DMS53 (cell line): Measurements from ENCODE around the gene NDNF.
A peak's percentile ranks its signal among the peaks of the same experiment; 100 is the strongest.

Source experiments
- DNase-seq: peaks from one replicate; lab custom pipeline; 2025; lab: John Stamatoyannopoulos, UW

Gene NDNF

DNA sequence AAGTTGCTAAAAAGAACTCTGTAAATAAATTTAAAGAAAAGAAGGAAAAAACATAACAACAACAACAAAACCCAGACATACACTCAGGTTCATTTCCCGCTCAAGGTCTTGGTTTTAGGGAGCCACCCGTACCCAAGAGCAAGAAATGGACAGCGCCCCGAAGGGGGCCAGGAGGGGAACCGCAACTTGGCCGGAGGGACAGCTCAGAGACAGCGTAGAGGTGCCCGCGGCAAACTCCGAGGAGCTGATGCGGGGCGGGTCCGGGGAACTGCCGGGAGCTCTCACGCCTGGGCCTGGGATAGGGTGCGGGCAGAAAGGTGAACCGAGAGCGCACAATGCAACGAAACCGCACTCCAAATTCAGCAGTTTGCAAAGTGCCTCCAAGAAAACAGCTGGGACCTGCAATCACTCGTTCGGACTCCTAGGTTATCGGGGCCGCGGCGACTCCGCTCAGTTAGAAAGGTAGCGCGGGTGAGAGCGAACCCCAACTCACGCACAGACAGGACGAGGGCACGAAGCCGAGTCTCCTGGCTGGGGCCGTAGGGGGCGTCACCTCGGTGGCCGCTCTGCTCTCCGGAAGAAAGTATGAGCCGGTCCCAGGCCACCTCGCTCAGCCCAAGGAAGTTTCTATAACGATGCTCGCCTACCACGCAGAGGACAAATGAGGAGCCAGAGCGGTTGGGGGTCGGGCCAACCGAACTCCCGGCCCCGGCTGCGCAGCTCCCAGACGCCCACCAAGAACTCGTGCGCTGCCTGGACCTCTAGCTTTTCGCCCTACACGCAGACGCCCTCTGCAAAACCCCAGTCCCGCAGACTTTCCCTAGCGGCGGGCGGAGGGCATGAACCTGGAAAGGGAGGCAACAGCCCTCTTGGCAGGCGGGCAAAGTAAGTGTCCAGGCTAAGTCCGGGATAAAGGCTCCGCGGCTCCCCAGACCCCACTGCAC is 1.4 kb downstream of the NDNF start:
- DNase-seq: peak; percentile 80

DNA sequence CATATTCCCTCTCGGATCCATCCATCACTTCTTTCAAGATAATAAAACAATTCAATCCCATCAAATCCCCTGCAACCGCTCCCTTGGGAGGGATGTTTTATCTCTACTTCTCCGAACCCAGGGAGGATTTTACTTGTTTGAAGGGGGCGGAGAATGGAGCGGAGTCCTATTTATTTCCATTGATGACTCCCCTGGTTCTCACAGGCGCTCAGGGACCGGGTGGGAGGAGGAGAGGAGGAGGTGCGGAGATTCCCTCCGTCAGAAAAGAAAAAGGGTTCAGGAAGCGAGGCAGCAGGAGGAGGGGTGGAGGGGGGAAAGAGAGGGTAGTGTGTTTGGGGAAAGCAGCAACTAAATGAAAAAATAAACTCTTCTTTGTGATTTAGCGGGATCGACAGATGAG is 2.1 kb downstream of the NDNF start:
- DNase-seq: peak; percentile 22

- DNase-seq: no peak
These were observed 2.9 kb downstream of the NDNF start for GRCh38 chr4:121069430-121069829.

DNA sequence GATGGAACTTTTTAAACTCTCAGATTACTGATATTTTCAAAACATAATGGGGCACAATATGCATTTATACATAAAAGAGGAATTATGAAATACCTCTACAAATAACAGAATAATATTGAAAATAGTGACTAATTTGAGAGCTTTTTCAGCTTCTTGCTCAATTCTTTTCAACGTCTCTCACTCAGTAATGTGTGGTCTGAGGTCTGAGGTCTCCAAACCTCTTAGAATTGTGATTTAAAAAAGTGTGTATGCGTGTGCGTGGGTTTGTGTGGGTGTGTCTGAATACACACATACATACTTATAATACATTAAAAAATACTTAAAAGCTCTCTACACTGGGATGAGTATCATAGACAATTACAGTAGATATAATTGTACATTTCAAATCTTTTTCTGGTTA is 7.9 kb downstream of the NDNF start:
- no peak for DNase-seq

DNA sequence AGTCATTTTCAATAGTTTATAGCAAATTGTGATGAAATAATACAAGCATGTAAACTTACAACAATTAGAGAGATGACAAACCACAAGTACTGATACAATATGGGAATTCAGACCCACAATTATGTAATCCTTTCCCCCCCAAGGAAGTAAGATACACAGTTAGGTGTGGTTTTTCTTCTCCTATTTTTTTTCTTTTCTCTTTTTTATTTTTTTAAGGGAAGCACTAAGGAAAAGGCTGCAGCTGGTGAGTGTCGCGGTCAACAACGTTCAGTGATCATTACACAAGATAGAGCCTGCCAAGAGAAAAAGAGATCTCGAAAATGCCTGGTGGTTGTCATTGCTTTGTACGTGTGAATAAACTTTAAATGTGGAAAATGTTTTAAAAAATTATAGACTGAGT is 9.8 kb downstream of the NDNF start:
- no peak for DNase-seq

- DNase-seq: no peak
These were observed 10.5 kb downstream of the NDNF start for GRCh38 chr4:121061861-121062260.

DNA sequence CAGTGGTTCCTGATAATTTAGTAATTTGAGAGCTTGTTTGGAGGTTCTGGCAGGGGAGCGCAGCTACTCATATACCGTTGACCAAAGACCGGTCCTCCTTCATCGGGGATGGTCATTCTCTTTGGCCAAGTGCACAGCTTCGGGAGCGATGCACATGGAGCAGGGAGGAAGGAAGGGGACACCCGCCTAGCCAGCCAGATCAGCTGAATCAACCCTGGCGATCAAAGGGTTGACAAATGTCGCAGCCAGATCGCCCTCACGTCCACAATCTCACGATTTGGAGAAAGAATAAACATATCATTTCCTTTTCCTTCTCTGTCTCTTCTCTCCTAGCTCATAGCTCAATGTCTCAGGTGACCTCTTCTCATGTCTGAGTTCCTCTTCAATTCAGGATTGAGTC is 11.1 kb downstream of the NDNF start:
- DNase-seq: no peak

GRCh38 chr4:121057466-121057922 is 14.8 kb downstream of the NDNF start:
- DNase-seq: peak; percentile 32

DNA sequence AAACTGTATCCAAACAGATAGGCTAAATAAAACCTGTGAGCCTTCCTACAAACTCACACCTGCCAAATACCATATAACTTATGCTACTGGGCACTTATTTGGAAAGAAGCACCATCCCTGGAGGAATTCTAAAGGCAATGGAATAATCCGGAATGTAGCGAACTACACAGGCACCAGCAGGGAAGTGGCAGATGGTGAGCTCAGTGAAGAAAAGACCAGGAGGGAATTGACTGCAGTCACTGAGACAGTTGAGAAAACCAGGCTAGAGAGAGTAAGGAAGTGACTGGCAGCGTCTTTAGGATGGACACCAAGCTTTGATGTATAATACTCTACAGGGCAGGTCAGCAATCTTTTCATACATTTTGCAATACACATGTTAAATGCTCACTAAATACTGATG is 16.3 kb downstream of the NDNF start:
- DNase-seq: no peak

GRCh38 chr4:121054373-121054772 is 18.0 kb downstream of the NDNF start:
- no peak for DNase-seq

- DNase-seq: no peak
These were observed 18.7 kb downstream of the NDNF start for GRCh38 chr4:121053601-121054143.

DNA sequence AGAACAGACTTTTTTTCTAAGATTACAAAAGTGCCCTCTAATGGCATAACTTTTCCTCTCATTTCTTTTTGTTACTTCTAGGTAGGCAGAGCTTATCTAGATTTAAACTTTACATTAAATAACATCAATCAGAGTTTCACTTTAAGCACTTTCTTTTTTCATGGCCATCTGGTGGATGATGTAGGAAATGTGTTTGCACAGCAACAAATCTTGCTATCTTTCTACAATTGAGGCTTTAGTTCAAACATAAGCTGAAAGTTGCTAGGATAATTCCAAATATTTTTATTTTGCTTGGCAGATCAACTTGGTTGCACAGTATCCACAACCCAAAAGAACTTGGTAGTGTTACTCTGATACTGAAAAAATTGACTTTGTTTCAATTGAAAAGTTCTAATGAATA is 22.0 kb downstream of the NDNF start:
- peak; percentile 42 for DNase-seq

GRCh38 chr4:121049072-121049599 is 23.2 kb downstream of the NDNF start:
- peak; percentile 19 for DNase-seq

- no peak for DNase-seq
These were observed 24.2 kb downstream of the NDNF start for GRCh38 chr4:121048165-121048564.

DNA sequence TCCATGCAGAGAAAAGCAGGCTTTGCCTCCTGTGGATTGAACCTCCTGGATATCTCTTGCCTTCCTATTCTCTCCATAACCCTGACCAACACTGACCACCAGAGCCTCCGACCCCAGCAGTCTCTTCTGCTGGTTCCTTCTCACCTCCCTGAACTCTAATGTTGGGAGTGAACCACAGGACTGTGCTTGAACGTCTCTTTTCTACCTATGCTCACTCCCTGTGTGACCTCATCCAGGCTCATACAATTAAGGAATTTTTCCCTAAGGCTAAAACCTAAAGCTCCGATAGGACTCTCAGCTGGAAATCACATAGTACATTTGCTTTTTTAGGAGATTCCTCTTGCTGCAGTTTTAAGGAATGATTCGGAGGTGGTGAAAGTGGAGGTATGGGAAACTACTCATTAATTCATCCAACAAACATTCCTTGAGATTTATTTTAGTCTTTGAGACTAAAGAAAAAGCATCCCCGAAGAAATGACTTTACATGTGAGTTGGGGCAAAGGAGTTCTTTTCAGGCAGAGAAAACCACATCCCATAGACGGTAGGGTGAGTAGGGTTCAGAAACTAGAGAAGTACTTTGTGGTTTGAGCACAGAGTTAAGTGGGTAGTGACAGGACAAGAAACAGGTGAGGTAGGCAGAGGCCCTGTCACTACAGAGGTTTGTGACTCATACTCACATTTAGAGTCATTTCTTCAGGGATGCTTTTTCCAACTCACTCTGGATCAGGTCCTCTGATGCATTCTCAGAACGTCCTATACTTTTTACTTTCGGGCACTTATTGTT is 30.8 kb downstream of the NDNF start:
- DNase-seq: peak; percentile 7

DNA sequence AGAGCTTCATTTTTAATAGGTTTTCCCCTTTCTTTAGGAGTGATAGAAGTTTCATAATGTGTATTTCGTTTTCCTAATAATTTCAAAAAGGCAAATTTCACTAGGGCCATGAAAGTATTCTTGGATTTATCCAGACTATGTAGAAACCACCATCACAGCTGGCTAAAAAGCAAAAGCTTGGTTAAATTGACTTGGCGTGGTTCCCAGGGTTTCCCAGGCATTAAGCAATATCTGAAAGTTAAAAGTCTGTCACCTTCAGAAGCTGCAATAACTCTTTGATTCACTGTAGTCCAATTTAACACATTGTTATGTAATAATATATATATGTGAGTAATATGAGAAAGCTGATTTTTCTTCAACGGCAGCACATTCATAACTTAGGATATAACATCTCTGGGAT is 38.3 kb downstream of the NDNF start:
- no peak for DNase-seq

DNA sequence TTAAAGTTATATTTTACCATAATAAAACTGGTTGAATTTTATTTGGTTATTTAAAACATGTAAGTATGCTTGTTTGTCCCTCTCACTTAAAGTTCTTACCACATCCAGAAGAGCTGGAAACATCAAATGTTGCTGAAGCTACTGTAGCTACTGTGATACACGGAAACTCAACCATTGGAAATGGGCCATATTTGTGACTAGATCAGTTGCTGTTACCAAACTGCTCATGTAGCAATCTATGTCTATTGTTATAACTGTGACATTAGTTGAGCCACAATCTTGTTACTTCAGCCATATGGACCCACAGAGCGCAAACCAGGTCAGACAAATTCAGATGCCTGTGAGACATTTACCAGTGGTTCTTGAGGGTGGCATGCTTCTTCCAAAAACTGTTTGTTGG is 41.6 kb downstream of the NDNF start:
- DNase-seq: no peak

GRCh38 chr4:121030131-121030530 is 42.2 kb downstream of the NDNF start:
- no peak for DNase-seq

- no peak for DNase-seq
These were observed 46.3 kb downstream of the NDNF start for GRCh38 chr4:121026034-121026433.

- no peak for DNase-seq
These were observed 46.8 kb downstream of the NDNF start for GRCh38 chr4:121025540-121025939.

DNA sequence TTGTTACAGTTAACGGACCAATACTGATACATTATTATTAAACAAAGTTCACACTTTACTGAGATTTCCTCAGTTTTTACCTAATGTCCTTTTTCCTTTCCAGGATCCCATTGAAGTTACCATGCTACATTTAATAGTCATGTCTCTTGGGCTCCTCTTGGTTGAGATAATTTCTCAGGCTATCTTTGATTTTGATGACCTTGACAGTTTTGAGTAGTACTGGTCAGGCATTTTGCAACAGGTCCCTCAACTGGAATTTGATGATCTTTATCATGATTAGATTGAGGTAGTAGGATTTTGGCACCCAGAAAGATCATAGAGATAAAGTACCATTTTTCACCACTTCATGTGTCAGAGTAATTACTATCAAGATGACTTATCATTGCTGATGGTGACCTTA is 53.8 kb downstream of the NDNF start:
- no peak for DNase-seq

GRCh38 chr4:121016611-121017010 is 55.7 kb downstream of the NDNF start:
- DNase-seq: peak; percentile 38

DNA sequence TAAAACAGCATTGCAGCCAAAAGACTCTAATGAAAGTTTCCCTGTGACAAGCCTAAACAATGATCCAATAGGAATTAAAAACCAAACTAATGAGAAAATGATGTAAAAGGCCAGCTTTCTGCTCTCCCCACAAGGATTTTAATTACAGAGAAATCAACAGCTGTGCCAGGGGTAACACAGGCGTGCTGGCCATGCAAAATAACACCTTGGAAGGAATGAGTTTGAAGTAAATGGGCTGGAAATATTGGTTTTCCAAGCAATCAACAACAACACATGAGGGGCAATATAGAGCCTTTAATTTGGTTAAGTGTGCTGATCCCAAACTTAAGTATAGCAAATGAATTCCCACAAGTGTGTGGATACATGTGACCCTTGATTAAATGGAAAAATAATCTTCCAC is 56.9 kb downstream of the NDNF start:
- no peak for DNase-seq
